IPS DF 4.7 (cell line): Measurements from ENCODE around the gene CHCHD5.
"Not testable (repeated sequence)": the region's sequence is repeated elsewhere in the genome, so short reads cannot be mapped to it uniquely, and the experiment has no call there.

Source experiments
- DNase-seq: peaks from one replicate; pipeline ENCODE4 v3.0.0-alpha.2; 2013; ENCODE audit warnings: low spot score; ENCODE audit errors: extremely low read depth

The CHCHD5 gene

GRCh38 chr2:112584134-112584890, at the start of gene CHCHD5:
Gene CHCHD5 (plus strand): TSS chr2:112584609. CDS start chr2:112584648, 39 bp downstream.
- DNase-seq = peak; percentile 88

GRCh38 chr2:112534826-112535225, 49.6 kb upstream of the CHCHD5 start:
- DNase-seq = no peak

- not testable (repeated sequence) for DNase-seq
Measured at GRCh38 chr2:112536665-112537064, 47.7 kb upstream of the CHCHD5 start.

GRCh38 chr2:112539306-112539705, 45.1 kb upstream of the CHCHD5 start:
- no peak for DNase-seq

- no peak for DNase-seq
Measured at GRCh38 chr2:112540906-112541305, 43.5 kb upstream of the CHCHD5 start.

GRCh38 chr2:112541315-112542122, 42.9 kb upstream of the CHCHD5 start:
- DNase-seq = peak; percentile 44

GRCh38 chr2:112542123-112542983, 42.1 kb upstream of the CHCHD5 start, which contains the start of gene POLR1B:
Gene POLR1B (plus strand): TSS chr2:112542465. CDS start chr2:112542495, 30 bp downstream.
- peak; percentile 56 for DNase-seq

- DNase-seq = no peak
Measured at GRCh38 chr2:112542984-112543661, 41.3 kb upstream of the CHCHD5 start.

GRCh38 chr2:112547333-112547732, 37.1 kb upstream of the CHCHD5 start:
- DNase-seq = no peak

GRCh38 chr2:112548980-112549379, 35.4 kb upstream of the CHCHD5 start:
- DNase-seq = no peak

- DNase-seq = no peak
Measured at GRCh38 chr2:112566104-112566503, 18.3 kb upstream of the CHCHD5 start.

- not testable (repeated sequence) for DNase-seq
Measured at GRCh38 chr2:112566508-112566907, 17.9 kb upstream of the CHCHD5 start.

- no peak for DNase-seq
Measured at GRCh38 chr2:112572005-112572404, 12.4 kb upstream of the CHCHD5 start.

GRCh38 chr2:112577756-112578155, 6.7 kb upstream of the CHCHD5 start:
- DNase-seq = no peak

- DNase-seq = no peak
Measured at GRCh38 chr2:112579241-112579640, 5.2 kb upstream of the CHCHD5 start.

GRCh38 chr2:112580084-112580483, 4.3 kb upstream of the CHCHD5 start:
- no peak for DNase-seq

- DNase-seq = no peak
Measured at GRCh38 chr2:112582314-112582746, 2.1 kb upstream of the CHCHD5 start.

- no peak for DNase-seq
Measured at GRCh38 chr2:112583497-112584133, 794 bp upstream of the CHCHD5 start.

- DNase-seq = no peak
Measured at GRCh38 chr2:112584891-112585250, 462 bp downstream of the CHCHD5 start.

GRCh38 chr2:112585400-112585799, 991 bp downstream of the CHCHD5 start:
- DNase-seq = no peak
